Neutrophil (primary cell): ENCODE data around the gene TMPRSS2.

ENCODE experiments used
- H3K27ac ChIP-seq: fragments of 200-600 bp; sonication (generic); 2 replicates; pipeline ENCODE4 v1.5.1; 2016; ENCODE audit warnings: mild to moderate bottlenecking, moderate library complexity
- H3K27me3 ChIP-seq: fragments of 200-600 bp; sonication (generic); 2 replicates; pipeline ENCODE4 v1.6.0; 2016; ENCODE audit warnings: mild to moderate bottlenecking
- H3K36me3 ChIP-seq: fragments of 200-600 bp; sonication (generic); 2 replicates; pipeline ENCODE4 v1.5.1; 2017
- H3K4me1 ChIP-seq, 2 experiments: fragments of 200-600 bp in 1 of 2; sonication (generic) in 1 of 2; 1 replicate in 1 of 2; 2 replicates in 1 of 2; pipeline versions ENCODE4 v1.5.1 to v1.6.1; 2013 to 2016; ENCODE audit warnings: low read depth in 1 of 2, low read length in 1 of 2, mild to moderate bottlenecking in 1 of 2, moderate library complexity in 1 of 2; ENCODE audit not compliant: control insufficient read depth in 1 of 2, insufficient read depth in 1 of 2
- H3K4me3 ChIP-seq, 2 experiments: fragments of 200-600 bp in 1 of 2; sonication (generic) in 1 of 2; 1 replicate in 1 of 2; 2 replicates in 1 of 2; pipeline ENCODE4 v1.5.1; 2013 to 2016; ENCODE audit warnings: low read depth in 1 of 2, low read length in 1 of 2, mild to moderate bottlenecking in 1 of 2, moderate library complexity in 1 of 2
- H3K9me3 ChIP-seq: fragments of 200-600 bp; sonication (generic); 2 replicates; pipeline ENCODE4 v1.5.1; 2016
- CTCF ChIP-seq: fragments of 200-600 bp; sonication (generic); IDR thresholded peaks from 2 replicates; pipeline ENCODE4 v1.5.1; 2016; ENCODE audit warnings: antibody characterized with exemption

Gene TMPRSS2

GRCh38 chr21:41432562-41433460 lies 75.1 kb downstream of the TMPRSS2 start:
- Histone ChIP-seq H3K4me3 (no peak overlapping the region), H3K27me3 (peaks cover 7% of the 10 kb centered on the region), H3K36me3 (peaks cover 54% of the 10 kb centered on the region), H3K9me3 (no peaks in the 10 kb centered on the region), H3K4me1 (no peaks in the 10 kb centered on the region), H3K27ac (no peak overlapping the region)
- TF ChIP-seq CTCF = no peak

- Histone ChIP-seq H3K4me3 (no peak overlapping the region), H3K27ac (no peak overlapping the region), H3K4me1 (peaks cover 2 to 8% of the 10 kb centered on the region in 2 experiments), H3K9me3 (no peaks in the 10 kb centered on the region), H3K36me3 (peaks cover 46% of the 10 kb centered on the region), H3K27me3 (peaks cover 15% of the 10 kb centered on the region)
- no peak for TF ChIP-seq CTCF
These were observed 76.0 kb downstream of the TMPRSS2 start for GRCh38 chr21:41431788-41432548.

- TF ChIP-seq CTCF = no peak
- Histone ChIP-seq H3K36me3 (peaks cover 29% of the 10 kb centered on the region), H3K9me3 (no peaks in the 10 kb centered on the region), H3K27ac (no peak overlapping the region), H3K4me3 (no peak overlapping the region), H3K27me3 (peaks cover 27% of the 10 kb centered on the region), H3K4me1 (peaks cover 14 to 17% of the 10 kb centered on the region in 2 experiments)
These were observed 78.0 kb downstream of the TMPRSS2 start for GRCh38 chr21:41429925-41430491.

GRCh38 chr21:41429305-41429704 lies 78.7 kb downstream of the TMPRSS2 start:
- H3K4me1 ChIP-seq = peaks cover 14 to 17% of the 10 kb centered on the region in 2 experiments
- no peak for TF ChIP-seq CTCF
- H3K36me3 ChIP-seq = peaks cover 29% of the 10 kb centered on the region
- H3K27ac ChIP-seq = no peak overlapping the region
- H3K9me3 ChIP-seq = no peaks in the 10 kb centered on the region
- H3K27me3 ChIP-seq = peaks cover 27% of the 10 kb centered on the region
- H3K4me3 ChIP-seq = no peak overlapping the region

GRCh38 chr21:41428847-41429246 lies 79.1 kb downstream of the TMPRSS2 start:
- H3K27ac ChIP-seq = no peak overlapping the region
- TF ChIP-seq CTCF = no peak
- no peaks in the 10 kb centered on the region for H3K9me3 ChIP-seq
- H3K27me3 ChIP-seq = peaks cover 27% of the 10 kb centered on the region
- H3K4me3 ChIP-seq = no peak overlapping the region
- peaks cover 15 to 19% of the 10 kb centered on the region in 2 experiments for H3K4me1 ChIP-seq
- peaks cover 26% of the 10 kb centered on the region for H3K36me3 ChIP-seq
